GM18511 (cell line): ENCODE measurements around the gene FSTL4.

Experiments
- ATAC-seq: cut with Tn5 transposase; IDR thresholded peaks from one replicate; pipeline ENCODE4 v1.9.1; 2021; ENCODE audit warnings: mild to moderate bottlenecking, moderate library complexity; ENCODE audit not compliant: unreplicated experiment

Gene FSTL4

GRCh38 chr5:133483406-133484090, 128.8 kb downstream of the FSTL4 start:
- ATAC-seq, result no peak

- ATAC-seq, result no peak
Observed at GRCh38 chr5:133482028-133482427, 130.3 kb downstream of the FSTL4 start.

GRCh38 chr5:133480866-133481265, 131.5 kb downstream of the FSTL4 start:
- no peak for ATAC-seq

- ATAC-seq, result no peak
Observed at GRCh38 chr5:133480366-133480765, 132.0 kb downstream of the FSTL4 start.

GRCh38 chr5:133478199-133478985, 133.9 kb downstream of the FSTL4 start:
- ATAC-seq, result no peak

- ATAC-seq, result no peak
Observed at GRCh38 chr5:133475986-133476385, 136.4 kb downstream of the FSTL4 start.

- no peak for ATAC-seq
Observed at GRCh38 chr5:133474851-133475590, 137.3 kb downstream of the FSTL4 start.

GRCh38 chr5:133473291-133473690, 139.1 kb downstream of the FSTL4 start:
- no peak for ATAC-seq

GRCh38 chr5:133472829-133473228, 139.5 kb downstream of the FSTL4 start:
- no peak for ATAC-seq

GRCh38 chr5:133471699-133472098, 140.6 kb downstream of the FSTL4 start:
- ATAC-seq, result no peak

GRCh38 chr5:133470841-133471240, 141.5 kb downstream of the FSTL4 start:
- ATAC-seq, result no peak

- ATAC-seq, result no peak
Observed at GRCh38 chr5:133469846-133470245, 142.5 kb downstream of the FSTL4 start.

GRCh38 chr5:133469252-133469651, 143.1 kb downstream of the FSTL4 start:
- ATAC-seq, result no peak

- ATAC-seq, result no peak
Observed at GRCh38 chr5:133468596-133468995, 143.7 kb downstream of the FSTL4 start.

GRCh38 chr5:133467826-133468463, 144.4 kb downstream of the FSTL4 start:
- ATAC-seq, result no peak

- no peak for ATAC-seq
Observed at GRCh38 chr5:133467335-133467779, 145.0 kb downstream of the FSTL4 start.

- ATAC-seq, result no peak
Observed at GRCh38 chr5:133466556-133467334, 145.6 kb downstream of the FSTL4 start.

GRCh38 chr5:133464013-133464412, 148.3 kb downstream of the FSTL4 start:
- no peak for ATAC-seq

GRCh38 chr5:133461796-133462516, 150.4 kb downstream of the FSTL4 start:
- no peak for ATAC-seq
